ENCODE data around the gene SMR3B. TPM values are rescaled to one million over a fixed set of nuclear protein-coding genes. Genes with fewer than 3 reads are reported as not detected.

The SMR3B gene
- polyA plus RNA-seq, 1 donor (not counting 4 experiments of a cell fraction or from before 2014, with no cell fraction given) = not detected

DNA sequence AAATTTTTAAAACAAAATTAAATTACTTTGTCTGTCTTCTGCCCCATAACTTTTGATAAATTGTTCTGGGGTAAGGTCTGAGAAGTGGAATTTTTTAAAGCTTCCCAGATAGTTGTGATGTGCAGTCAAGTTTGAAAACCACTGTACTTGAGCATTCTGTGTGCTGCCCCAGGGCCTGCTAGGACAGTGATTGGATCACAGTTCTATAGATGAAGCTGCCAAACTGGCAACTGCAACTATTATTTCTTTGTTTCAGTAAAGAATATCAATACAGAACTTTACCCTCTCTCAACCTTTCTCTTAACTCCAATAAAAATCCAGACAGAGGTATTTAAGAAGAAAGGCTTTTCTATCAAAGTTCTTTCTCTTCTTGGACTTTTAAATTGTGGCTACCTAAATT is 14.6 kb downstream of the SMR3B start, which contains the start of gene OPRPN:
TSS of gene OPRPN (plus strand) at position 361 of the 400 bp plus-strand sequence. CDS start 1,346 bp downstream, outside the sequence.
- no peak for DNase-seq (ENCODE audit: low read depth, low spot score)
- no peaks in the 10 kb centered on the region for H4K20me1 ChIP-seq (ENCODE audit: control insufficient read depth, extremely low read depth, insufficient read depth, low read length)
- no peaks in the 10 kb centered on the region for H3K4me1 ChIP-seq (ENCODE audit: control insufficient read depth, extremely low read depth, insufficient read depth, low read length)
- H3K4me3 ChIP-seq (ENCODE audit: control insufficient read depth in 2 of 3, extremely low read depth in 1 of 3, insufficient read depth in 2 of 3, low read depth in 1 of 3, low read length in 3 of 3) = no peak within 1 kb of the TSS
- no peak within 1 kb of the TSS for H3K27ac ChIP-seq (ENCODE audit: control insufficient read depth, insufficient read depth, low read length)
- H3K27me3 ChIP-seq (ENCODE audit: control insufficient read depth, extremely low read depth, insufficient read depth, low read length) = no peaks in the 10 kb centered on the region
- no peak within 1 kb of the TSS for H3K4me2 ChIP-seq (ENCODE audit: control insufficient read depth, extremely low read depth, insufficient read depth, low read depth, low read length)
- H3K9me1 ChIP-seq (ENCODE audit: control insufficient read depth, extremely low read depth, insufficient read depth, low read length) = no peaks in the 10 kb centered on the region
- no peaks in the 10 kb centered on the region for H3K36me3 ChIP-seq (ENCODE audit: control insufficient read depth in 2 of 2, extremely low read depth in 1 of 2, insufficient read depth in 2 of 2, low read length in 2 of 2)
- no peak for FAIRE-seq
- dilution Hi-C loops (cut with MboI; ENCODE audit: extremely low pct_ligation_motif_present, low sequenced_read_pairs) = loop anchor here (10.0 kb wide), 1 partner anchor 493 kb away; no protein-coding TSS in a partner anchor
- TF ChIP-seq, protein P1, sequence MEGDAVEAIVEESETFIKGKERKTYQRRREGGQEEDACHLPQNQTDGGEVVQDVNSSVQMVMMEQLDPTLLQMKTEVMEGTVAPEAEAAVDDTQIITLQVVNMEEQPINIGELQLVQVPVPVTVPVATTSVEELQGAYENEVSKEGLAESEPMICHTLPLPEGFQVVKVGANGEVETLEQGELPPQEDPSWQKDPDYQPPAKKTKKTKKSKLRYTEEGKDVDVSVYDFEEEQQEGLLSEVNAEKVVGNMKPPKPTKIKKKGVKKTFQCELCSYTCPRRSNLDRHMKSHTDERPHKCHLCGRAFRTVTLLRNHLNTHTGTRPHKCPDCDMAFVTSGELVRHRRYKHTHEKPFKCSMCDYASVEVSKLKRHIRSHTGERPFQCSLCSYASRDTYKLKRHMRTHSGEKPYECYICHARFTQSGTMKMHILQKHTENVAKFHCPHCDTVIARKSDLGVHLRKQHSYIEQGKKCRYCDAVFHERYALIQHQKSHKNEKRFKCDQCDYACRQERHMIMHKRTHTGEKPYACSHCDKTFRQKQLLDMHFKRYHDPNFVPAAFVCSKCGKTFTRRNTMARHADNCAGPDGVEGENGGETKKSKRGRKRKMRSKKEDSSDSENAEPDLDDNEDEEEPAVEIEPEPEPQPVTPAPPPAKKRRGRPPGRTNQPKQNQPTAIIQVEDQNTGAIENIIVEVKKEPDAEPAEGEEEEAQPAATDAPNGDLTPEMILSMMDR (optimal IDR thresholded peaks at IDR 0.05 in 1 of 3, IDR thresholded peaks at IDR 0.05 in 1 of 3, conservative IDR thresholded peaks at IDR 0.05 in 1 of 3; ENCODE audit: extremely low read depth in 1 of 3, insufficient read depth in 2 of 3, low read length in 3 of 3) = no peak
- TF ChIP-seq EZH2 (IDR thresholded peaks at IDR 0.05; ENCODE audit: low read length) = no peak
- no peaks in the 10 kb centered on the region for H3K9me3 ChIP-seq (ENCODE audit: control insufficient read depth, low read depth, low read length)
- no peaks in the 10 kb centered on the region for H3K79me2 ChIP-seq (ENCODE audit: control insufficient read depth, insufficient read depth, low read length)
- H3K9ac ChIP-seq (ENCODE audit: control insufficient read depth, extremely low read depth, insufficient read depth, low read length) = no peak within 1 kb of the TSS
- H2AFZ ChIP-seq (ENCODE audit: control insufficient read depth, low read length) = no peak within 1 kb of the TSS

DNA sequence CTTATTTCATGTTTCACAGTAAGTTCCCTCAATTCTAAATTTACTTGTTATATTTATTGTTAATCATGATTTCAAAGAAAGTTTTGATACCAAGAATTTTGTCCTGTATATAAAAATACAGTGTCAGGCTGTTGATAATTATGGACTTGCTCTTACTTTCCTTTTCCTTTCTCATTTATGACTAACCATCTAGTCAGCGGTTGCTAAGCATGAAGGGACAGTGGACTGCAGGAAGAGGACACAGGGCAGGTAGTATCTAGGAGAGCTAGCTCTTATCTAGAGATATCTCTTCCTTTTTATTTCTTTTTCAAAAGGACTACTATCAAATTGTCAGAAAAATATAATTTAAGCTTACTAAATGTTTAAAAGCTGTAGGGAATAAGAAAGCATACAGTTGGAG is 16.4 kb downstream of the SMR3B start:
- Histone ChIP-seq H2AFZ (ENCODE audit: control insufficient read depth, low read length) (no peak overlapping the region), H3K4me3 (ENCODE audit: control insufficient read depth in 2 of 3, extremely low read depth in 1 of 3, insufficient read depth in 2 of 3, low read depth in 1 of 3, low read length in 3 of 3) (no peak overlapping the region), H3K79me2 (ENCODE audit: control insufficient read depth, insufficient read depth, low read length) (no peaks in the 10 kb centered on the region), H3K27ac (ENCODE audit: control insufficient read depth, insufficient read depth, low read length) (no peak overlapping the region), H3K9ac (ENCODE audit: control insufficient read depth, extremely low read depth, insufficient read depth, low read length) (no peak overlapping the region), H3K9me3 (ENCODE audit: control insufficient read depth, low read depth, low read length) (no peaks in the 10 kb centered on the region), H3K4me2 (ENCODE audit: control insufficient read depth, extremely low read depth, insufficient read depth, low read depth, low read length) (no peak overlapping the region), H3K36me3 (ENCODE audit: control insufficient read depth in 2 of 2, extremely low read depth in 1 of 2, insufficient read depth in 2 of 2, low read length in 2 of 2) (no peaks in the 10 kb centered on the region), H4K20me1 (ENCODE audit: control insufficient read depth, extremely low read depth, insufficient read depth, low read length) (no peaks in the 10 kb centered on the region), H3K4me1 (ENCODE audit: control insufficient read depth, extremely low read depth, insufficient read depth, low read length) (no peaks in the 10 kb centered on the region), H3K9me1 (ENCODE audit: control insufficient read depth, extremely low read depth, insufficient read depth, low read length) (no peaks in the 10 kb centered on the region), H3K27me3 (ENCODE audit: control insufficient read depth, extremely low read depth, insufficient read depth, low read length) (no peaks in the 10 kb centered on the region)
- FAIRE-seq (no peak), DNase-seq (ENCODE audit: low read depth, low spot score) (no peak)
- dilution Hi-C loops (cut with MboI; ENCODE audit: extremely low pct_ligation_motif_present, low sequenced_read_pairs) = loop anchor here (10.0 kb wide), 1 partner anchor 495 kb away; no protein-coding TSS in a partner anchor
- no peak for TF ChIP-seq EZH2 (IDR thresholded peaks at IDR 0.05; ENCODE audit: low read length)
- TF ChIP-seq, protein P1 (optimal IDR thresholded peaks at IDR 0.05 in 1 of 3, IDR thresholded peaks at IDR 0.05 in 1 of 3, conservative IDR thresholded peaks at IDR 0.05 in 1 of 3; ENCODE audit: extremely low read depth in 1 of 3, insufficient read depth in 2 of 3, low read length in 3 of 3) = no peak
